Loucy (cell line): ENCODE measurements around the gene FMO1.

Experiments
- CTCF ChIP-seq: fragments of 200-600 bp; sonication (generic); conservative IDR thresholded peaks from 2 replicates; pipeline ENCODE4 v1.5.1; 2014; ENCODE audit warnings: mild to moderate bottlenecking, antibody characterized with exemption, low read length
- EZH2phosphoT487 ChIP-seq: fragments of 200-600 bp; IDR thresholded peaks from 2 replicates; pipeline ENCODE4 v1.6.1; 2018; ENCODE audit warnings: antibody characterized with exemption, mild to moderate bottlenecking, moderate library complexity, borderline replicate concordance

DNA sequence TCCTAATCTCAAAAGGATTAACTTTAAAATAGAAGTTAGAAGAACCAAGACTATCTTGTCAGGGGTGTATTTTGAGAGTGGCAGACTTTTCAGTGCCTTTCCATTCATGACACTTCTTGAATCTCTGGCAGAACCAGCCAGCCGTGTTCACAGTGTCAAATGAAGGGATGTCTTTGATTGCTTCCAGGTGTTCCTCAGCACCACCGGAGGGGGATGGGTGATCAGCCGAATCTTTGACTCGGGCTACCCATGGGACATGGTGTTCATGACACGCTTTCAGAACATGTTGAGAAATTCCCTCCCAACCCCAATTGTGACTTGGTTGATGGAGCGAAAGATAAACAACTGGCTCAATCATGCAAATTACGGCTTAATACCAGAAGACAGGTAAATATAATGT is 32.3 kb downstream of the FMO1 start:
- no peak for TF ChIP-seq CTCF
- TF ChIP-seq EZH2phosphoT487 = no peak
